Endothelial cell of umbilical vein (primary cell): Measurements from ENCODE around the gene TBC1D17. TPM values are rescaled to one million over a fixed set of nuclear protein-coding genes. Genes with fewer than 3 reads are reported as not detected.

Experiments used
- BruUV-seq: library from RNA; stranded (reverse); fragments of 400-500 nt; replicated peaks from 2 replicates; lab custom pipeline; 2021; lab: Mats Ljungman, UMichigan
- CTCF ChIA-PET: fragments of 300-600, 350-600 bp; sonication (Branson Sonifier 250); formaldehyde crosslinking; loops from one replicate; lab custom pipeline; 2021; ENCODE audit warnings: antibody characterized with exemption, inconsistent platforms; lab: Charles Lee
- POLR2A ChIA-PET: fragments of 300-600, 350-600 bp; sonication (Branson Sonifier 250); formaldehyde crosslinking; loops from one replicate; lab custom pipeline; 2021; ENCODE audit warnings: antibody characterized with exemption, inconsistent platforms; lab: Charles Lee
- DNase-seq: peaks from one replicate; pipeline ENCODE4 v3.0.0-alpha.2; 2011; ENCODE audit warnings: low read depth, low spot score
- FAIRE-seq: peaks from 2 replicates; lab custom pipeline; 2011; peaks lifted over from hg19 to GRCh38; lab: Jason Lieb, UNC
- H2AFZ ChIP-seq: 2 replicates; pipeline ENCODE4 v1.6.0; 2012; ENCODE audit warnings: low read depth, low read length, control low read depth, inconsistent platforms
- H3K27ac ChIP-seq: 2 replicates; pipeline ENCODE4 v1.5.1; 2011; ENCODE audit warnings: low read depth, mild to moderate bottlenecking, control low read depth, low read length, moderate library complexity; ENCODE audit not compliant: insufficient read depth
- H3K27me3 ChIP-seq, 2 experiments: 2 replicates each; pipeline versions ENCODE4 v1.6.0 to v1.6.1; 2011; ENCODE audit warnings: low read length in 2 of 2, mixed read lengths in 1 of 2; ENCODE audit not compliant: control insufficient read depth in 2 of 2, insufficient read depth in 2 of 2
- H3K36me3 ChIP-seq, 2 experiments: 2 replicates in 1 of 2; 3 replicates in 1 of 2; pipeline ENCODE4 v1.5.1; 2011; ENCODE audit warnings: low read length in 2 of 2, mild to moderate bottlenecking in 1 of 2, moderate library complexity in 1 of 2; ENCODE audit not compliant: control insufficient read depth in 2 of 2, insufficient read depth in 2 of 2; ENCODE audit errors: extremely low read depth in 1 of 2
- H3K4me1 ChIP-seq: 3 replicates; pipeline ENCODE4 v1.5.1; 2011; ENCODE audit warnings: mild to moderate bottlenecking, low read length; ENCODE audit not compliant: control insufficient read depth, insufficient read depth; ENCODE audit errors: extremely low read depth
- H3K4me2 ChIP-seq: 2 replicates; pipeline ENCODE4 v1.6.1; 2011; ENCODE audit warnings: low read length, control low read depth, mixed read lengths; ENCODE audit not compliant: insufficient read depth
- H3K4me3 ChIP-seq, 3 experiments: fragments of 200-600 bp in 1 of 3; sonication (generic), shearing (Covaris generic) in 1 of 3; replicated peaks in 1 of 3; 2 replicates each; pipeline ENCODE4 v1.5.1; 2011 to 2016; ENCODE audit warnings: control low read depth in 3 of 3, low read length in 3 of 3, mild to moderate bottlenecking in 2 of 3, inconsistent platforms in 1 of 3, low read depth in 1 of 3, moderate library complexity in 1 of 3; ENCODE audit not compliant: insufficient read depth in 1 of 3
- H3K79me2 ChIP-seq: 2 replicates; pipeline ENCODE4 v1.6.0; 2012; ENCODE audit warnings: low read length, inconsistent platforms; ENCODE audit not compliant: control insufficient read depth, insufficient read depth
- H3K9ac ChIP-seq: replicated peaks from 2 replicates; pipeline ENCODE3; 2011; ENCODE audit warnings: low read length, control low read depth; ENCODE audit not compliant: insufficient read depth; ENCODE audit errors: extremely low read depth
- H3K9me1 ChIP-seq: replicated peaks from 3 replicates; pipeline ENCODE4 v1.6.0; 2011; ENCODE audit warnings: mild to moderate bottlenecking, low read length; ENCODE audit not compliant: control insufficient read depth, insufficient read depth; ENCODE audit errors: extremely low read depth
- H3K9me3 ChIP-seq: replicated peaks from 2 replicates; pipeline ENCODE4 v1.5.1; 2012; ENCODE audit warnings: low read length, inconsistent platforms; ENCODE audit not compliant: control insufficient read depth, insufficient read depth
- H4K20me1 ChIP-seq: replicated peaks from 2 replicates; pipeline ENCODE3; 2011; ENCODE audit warnings: mild to moderate bottlenecking, low read length; ENCODE audit not compliant: control insufficient read depth, insufficient read depth; ENCODE audit errors: extremely low read depth
- CTCF ChIP-seq, 2 donors: IDR thresholded peaks; 1 replicate in 1 of 2; 2 replicates in 1 of 2; pipeline ENCODE4 v1.5.1; 2011; ENCODE audit warnings: low read length in 2 of 2, mild to moderate bottlenecking in 2 of 2, moderate library complexity in 2 of 2, control low read depth in 1 of 2, inconsistent platforms in 1 of 2, low read depth in 1 of 2; ENCODE audit not compliant: insufficient read depth in 1 of 2; ENCODE audit errors: extremely low read depth in 1 of 2
- FOS ChIP-seq: IDR thresholded peaks from 2 replicates; pipeline ENCODE4 v1.6.1; 2011; ENCODE audit warnings: mild to moderate bottlenecking, low read length, moderate library complexity, borderline replicate concordance; ENCODE audit not compliant: insufficient read depth
- GATA2 ChIP-seq: IDR thresholded peaks from 2 replicates; pipeline ENCODE4 v1.7.0; 2011; ENCODE audit warnings: low read depth, mild to moderate bottlenecking, moderate library complexity, mixed read lengths, low read length; ENCODE audit not compliant: insufficient read length, insufficient read depth
- JUN ChIP-seq: IDR thresholded peaks from 2 replicates; pipeline ENCODE4 v1.6.1; 2011; ENCODE audit warnings: borderline replicate concordance, low read depth; ENCODE audit not compliant: insufficient read length, insufficient read depth
- MAX ChIP-seq: IDR thresholded peaks from 2 replicates; pipeline ENCODE4 v1.6.1; 2011; ENCODE audit not compliant: insufficient read depth, insufficient read length
- MYC ChIP-seq: IDR thresholded peaks from one replicate; pipeline ENCODE4 v1.6.1; 2011; ENCODE audit warnings: mild to moderate bottlenecking, low read depth, low read length
- POLR2A ChIP-seq: IDR thresholded peaks from 2 replicates; pipeline ENCODE4 v1.6.1; 2012; ENCODE audit warnings: low read depth, mild to moderate bottlenecking, control low read depth, low read length
- POLR2AphosphoS5 ChIP-seq: IDR thresholded peaks from 2 replicates; pipeline ENCODE4 v1.6.1; 2012; ENCODE audit warnings: low read depth, mild to moderate bottlenecking, control low read depth, low read length, moderate library complexity; ENCODE audit not compliant: insufficient read depth
- dilution Hi-C: fragments of 300-500 bp; cut with MboI; formaldehyde crosslinking; loops from one replicate; pipeline ENCODE4 v1.15.0; 2019; ENCODE audit warnings: low sequenced_read_pairs; ENCODE audit not compliant: extremely low pct_ligation_motif_present
- intact Hi-C: fragments of 100-400 bp; cut with micrococcal nuclease; formaldehyde crosslinking; loops from one replicate; pipeline ENCODE4 v1.10.0; 2022
- polyA plus RNA-seq, 4 experiments: library from polyadenylated mRNA; depleted of rRNA in 3 of 4; stranded (reverse) in 3 of 4; unstranded in 1 of 4; fragments of >200 nt; gene quantifications; 2 replicates each; pipeline versions ENCODE4 v1.2.1 to v1.2.3, GENCODE V29; 2011 to 2012; ENCODE audit warnings: missing spikeins in 1 of 4
- total RNA-seq: library from RNA; stranded (reverse); gene quantifications from 2 replicates; pipeline ENCODE4 v1.2.3, GENCODE V29; 2021

Gene TBC1D17
- total and polyA plus RNA-seq, 2 donors (not counting 3 experiments of a cell fraction or from before 2014, with no cell fraction given), result 34.2 to 39.3 TPM

GRCh38 chr19:49852631-49853126 lies 24.8 kb upstream of the TBC1D17 start:
- intact Hi-C loops (no loop called here), dilution Hi-C loops (no loop called here)
- TF ChIP-seq FOS, result no peak
- no peak for TF ChIP-seq MYC
- no peak for TF ChIP-seq MAX
- no peak for TF ChIP-seq POLR2A
- TF ChIP-seq JUN, result no peak
- no peak for TF ChIP-seq POLR2AphosphoS5
- no peak for TF ChIP-seq GATA2
- no peak for TF ChIP-seq CTCF (IDR thresholded peaks at IDR 0.05; ENCODE audit: extremely low read depth in 1 of 2, insufficient read depth in 1 of 2, low read depth in 1 of 2, low read length in 2 of 2)
- Histone ChIP-seq H3K36me3 (peaks cover 2 to 24% of the 10 kb centered on the region in 2 experiments), H3K4me2 (peak overlapping the region; percentile 40), H3K9me1 (no peaks in the 10 kb centered on the region), H3K4me3 (peak overlapping the region in 2 of 3 experiments; percentile 57 to 67), H3K27ac (no peak overlapping the region), H2AFZ (no peak overlapping the region), H3K9me3 (no peaks in the 10 kb centered on the region), H3K4me1 (peaks cover 24% of the 10 kb centered on the region), H4K20me1 (no peaks in the 10 kb centered on the region), H3K9ac (no peak overlapping the region), H3K79me2 (peaks cover 25% of the 10 kb centered on the region), H3K27me3 (no peaks in the 10 kb centered on the region)
- ChIA-PET POLR2A (interaction anchor here (0.6 kb wide), 1 partner anchor 261 kb away, joined by 3 read pairs; no protein-coding TSS in a partner anchor), CTCF (no interaction called here)
- FAIRE-seq (no peak), DNase-seq (no peak)
- BruUV-seq, result TSS peak; percentile 45
